Measurements from ENCODE around the gene ITLN1.
A peak's percentile ranks its signal among the peaks of the same experiment; 100 is the strongest.

The ITLN1 gene

DNA sequence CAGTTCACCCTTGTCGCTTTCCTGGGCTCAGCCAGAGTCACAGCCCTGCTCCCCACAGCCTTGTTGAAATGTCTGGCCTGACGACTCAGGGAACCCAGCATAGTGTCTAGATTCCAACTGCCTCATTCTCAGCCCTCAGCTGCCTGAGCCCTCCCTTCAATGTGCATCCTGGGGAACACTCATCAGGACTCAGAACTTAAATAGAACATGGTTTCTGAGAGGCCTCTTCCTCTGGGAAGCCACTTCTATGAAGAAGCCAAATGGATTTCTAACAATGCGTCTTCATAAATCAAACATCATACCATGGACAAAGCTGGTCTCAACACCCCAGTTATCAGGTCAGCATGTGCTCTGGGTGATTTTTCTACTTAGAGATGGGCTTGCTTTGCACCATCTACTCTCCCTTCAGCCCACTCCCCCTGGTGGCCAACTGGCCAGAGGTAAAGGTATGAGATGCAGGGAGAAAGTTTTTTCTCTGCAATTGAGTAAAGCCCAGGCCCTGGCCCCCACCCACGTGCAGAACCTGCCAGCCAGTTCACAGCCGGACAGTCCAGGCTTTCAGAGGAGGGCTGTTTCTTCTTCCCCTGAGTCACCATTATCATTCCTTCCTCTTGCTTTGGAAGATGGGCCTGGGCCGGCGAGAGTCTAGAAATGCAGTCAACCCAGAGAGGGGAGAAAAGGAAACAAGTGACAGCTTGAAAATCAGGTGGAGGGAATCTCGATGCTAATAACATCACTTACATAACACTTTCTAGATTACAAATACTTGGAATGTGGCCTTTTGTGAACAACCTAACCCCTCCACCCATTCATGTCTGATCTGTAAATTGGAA, 54.4 kb downstream of the ITLN1 start:
- no peak for TF ChIP-seq POLR2A (IDR thresholded peaks at IDR 0.05; ENCODE audit: low read depth, low read length)
- FAIRE-seq (no peak), DNase-seq (ENCODE audit: insufficient read length, low spot score) (peak; percentile 18)

GRCh38 chr1:160829766-160830165, 55.2 kb downstream of the ITLN1 start:
- no peak for TF ChIP-seq POLR2A (IDR thresholded peaks at IDR 0.05; ENCODE audit: low read depth, low read length)
- FAIRE-seq = no peak
- DNase-seq (ENCODE audit: insufficient read length, low spot score) = no peak

DNA sequence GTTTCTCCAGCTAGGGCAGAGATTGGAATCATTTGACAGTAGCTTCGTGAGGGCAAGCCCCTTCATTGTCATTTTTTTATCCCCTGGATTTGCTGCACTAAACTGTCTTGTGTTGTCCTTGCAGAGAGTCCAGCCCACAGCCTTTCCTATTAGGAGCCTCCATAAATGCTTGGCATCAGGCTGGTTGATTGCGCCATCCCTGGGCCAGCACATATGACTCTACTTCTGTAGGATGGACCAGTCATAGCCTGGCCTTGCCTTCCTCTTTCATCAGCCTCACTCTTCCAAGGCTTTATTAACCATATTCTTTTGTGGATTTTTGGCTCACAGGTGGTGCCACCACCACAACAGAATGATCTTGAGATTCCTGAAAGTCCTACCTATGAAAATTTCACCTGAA, 57.6 kb downstream of the ITLN1 start:
- no peak for DNase-seq (ENCODE audit: insufficient read length, low spot score)
- no peak for FAIRE-seq
- no peak for TF ChIP-seq POLR2A (IDR thresholded peaks at IDR 0.05; ENCODE audit: low read depth, low read length)

DNA sequence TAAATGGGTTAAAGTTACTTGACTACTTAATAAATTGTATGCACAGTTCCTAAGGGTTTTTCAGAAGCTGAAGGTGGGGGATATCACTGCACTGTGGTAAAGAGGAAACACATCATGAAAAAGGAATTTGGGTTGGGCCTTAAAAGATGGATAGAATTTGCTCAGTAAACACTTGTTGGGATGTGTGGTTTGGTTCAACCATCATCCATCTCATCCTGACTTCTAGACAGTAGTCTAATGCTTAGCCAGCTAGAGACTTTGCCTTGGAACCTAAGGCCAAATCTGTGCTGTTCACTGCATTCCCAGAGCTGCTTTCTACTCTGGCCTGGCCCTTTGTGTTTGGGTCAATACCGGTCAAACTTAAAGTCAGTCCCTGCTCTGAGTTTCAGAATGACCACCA, 58.4 kb downstream of the ITLN1 start:
- TF ChIP-seq POLR2A (IDR thresholded peaks at IDR 0.05; ENCODE audit: low read depth, low read length) = no peak
- FAIRE-seq = no peak
- DNase-seq (ENCODE audit: insufficient read length, low spot score) = peak; percentile 38
